Fibroblast of the aortic adventitia (primary cell): ENCODE results near the gene WWC1. TPM values are rescaled to one million over a fixed set of nuclear protein-coding genes. Genes with fewer than 3 reads are reported as not detected.

Source experiments
- DNase-seq: peaks from one replicate; pipeline ENCODE4 v3.0.0-alpha.2; 2010; ENCODE audit warnings: low read depth
- H3K4me3 ChIP-seq: 2 replicates; pipeline ENCODE4 v1.5.1; 2011; ENCODE audit warnings: low read depth, mild to moderate bottlenecking, control low read depth, low read length, moderate library complexity
- CTCF ChIP-seq: IDR thresholded peaks from 2 replicates; pipeline ENCODE4 v1.5.1; 2011; ENCODE audit warnings: mild to moderate bottlenecking, low read length, control low read depth, inconsistent platforms; ENCODE audit not compliant: insufficient read depth
- total RNA-seq: library from RNA; depleted of rRNA; stranded (reverse); fragments of >200 nt; gene quantifications from 2 replicates; pipeline ENCODE4 v1.2.3, GENCODE V29; 2012; ENCODE audit warnings: low replicate concordance

WWC1 gene
- total RNA-seq, 1 donor: 0.45 TPM

DNA sequence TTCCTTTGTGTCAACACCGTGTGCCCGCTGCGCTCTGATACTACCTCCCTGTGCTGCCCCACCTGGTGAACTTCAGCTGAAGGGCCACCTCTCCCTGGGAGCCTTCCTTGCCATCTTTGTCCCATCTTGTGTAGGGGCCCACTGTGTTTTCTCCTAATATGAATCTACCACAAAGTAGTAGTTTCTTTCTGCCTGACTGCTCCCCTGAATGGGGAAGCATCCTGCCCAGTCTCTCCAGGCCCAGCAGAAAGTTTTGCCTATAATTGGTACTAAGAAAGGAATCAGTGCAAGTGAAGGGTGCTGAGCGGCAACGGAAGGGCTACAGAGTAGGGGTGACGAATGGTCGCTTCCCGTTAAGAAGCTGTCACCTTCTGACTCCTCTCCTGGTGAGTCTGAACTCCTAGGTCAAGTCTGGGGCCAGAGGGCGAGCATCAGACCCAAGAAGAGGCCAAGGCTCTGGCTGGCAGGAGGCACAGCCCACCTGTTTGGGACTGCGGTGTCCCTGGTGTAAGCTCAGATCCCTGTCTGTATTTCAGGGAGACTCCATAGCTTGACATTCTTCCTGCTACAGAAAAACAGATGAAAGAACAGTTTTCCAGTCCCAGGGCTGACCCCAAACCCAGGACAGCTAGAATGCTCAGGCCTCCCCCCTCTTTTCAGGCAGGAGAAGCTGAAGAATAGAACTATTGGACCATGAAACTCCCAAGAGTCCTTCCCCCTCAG lies 24.1 kb downstream of the WWC1 start:
- no peak for TF ChIP-seq CTCF
- H3K4me3 ChIP-seq: no peak overlapping the region
- DNase-seq: no peak

- no peak for TF ChIP-seq CTCF
- DNase-seq: no peak
- no peak overlapping the region for H3K4me3 ChIP-seq
Observed at GRCh38 chr5:168316139-168316578, 24.7 kb downstream of the WWC1 start.

DNA sequence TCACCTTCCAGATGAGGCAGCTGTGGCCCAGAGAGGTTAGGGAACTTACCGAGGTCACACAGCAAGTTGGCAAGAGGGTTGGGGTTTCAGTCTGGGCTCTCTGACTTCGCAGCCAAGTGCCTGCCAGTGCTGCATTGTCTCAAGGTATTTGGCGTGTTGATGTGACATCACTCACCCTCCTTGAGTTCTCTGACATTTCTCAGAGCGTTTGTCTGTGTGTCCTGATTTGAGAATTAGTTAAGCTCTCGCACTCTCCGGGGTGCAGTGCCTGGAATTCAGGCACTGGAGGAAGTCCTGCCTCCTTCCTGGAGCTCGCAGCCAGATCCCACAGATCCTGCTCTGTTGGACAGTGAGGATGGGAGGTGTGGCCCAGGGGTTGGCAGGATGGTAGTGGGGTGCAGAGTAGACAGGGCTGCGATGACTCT lies 25.7 kb downstream of the WWC1 start:
- DNase-seq: no peak
- no peak for TF ChIP-seq CTCF
- H3K4me3 ChIP-seq: no peak overlapping the region

DNA sequence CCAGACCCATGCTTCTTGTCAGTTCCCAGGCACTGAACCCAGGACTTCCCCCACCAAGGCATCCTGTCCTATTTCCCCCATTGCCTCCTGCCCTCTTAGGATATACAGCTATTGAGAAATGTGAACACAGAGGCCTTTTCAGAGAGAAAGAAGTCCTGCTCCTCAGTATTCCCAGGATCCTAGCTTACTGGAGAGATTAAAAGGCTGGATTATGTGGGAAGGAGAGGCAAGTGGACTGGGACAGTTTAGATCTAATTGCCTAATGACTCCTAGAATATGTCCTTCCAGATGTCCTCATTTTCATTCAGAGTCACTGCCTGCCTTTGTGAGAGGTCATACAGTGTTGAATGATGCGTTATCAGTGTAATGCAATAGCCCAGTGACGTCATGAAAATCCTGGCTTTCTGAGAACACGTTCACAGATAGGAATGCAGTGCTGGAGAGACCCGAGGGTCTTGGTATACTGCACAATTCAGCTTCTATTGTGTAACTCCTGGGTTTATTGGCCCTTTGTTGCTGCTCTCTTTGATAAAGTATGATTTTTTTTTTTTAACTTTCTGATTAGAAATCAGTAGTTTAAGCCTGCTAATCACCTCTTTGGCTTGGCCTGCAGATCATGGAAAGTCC lies 26.2 kb downstream of the WWC1 start:
- H3K4me3 ChIP-seq: no peak overlapping the region
- no peak for TF ChIP-seq CTCF
- DNase-seq: peak; percentile 98

DNA sequence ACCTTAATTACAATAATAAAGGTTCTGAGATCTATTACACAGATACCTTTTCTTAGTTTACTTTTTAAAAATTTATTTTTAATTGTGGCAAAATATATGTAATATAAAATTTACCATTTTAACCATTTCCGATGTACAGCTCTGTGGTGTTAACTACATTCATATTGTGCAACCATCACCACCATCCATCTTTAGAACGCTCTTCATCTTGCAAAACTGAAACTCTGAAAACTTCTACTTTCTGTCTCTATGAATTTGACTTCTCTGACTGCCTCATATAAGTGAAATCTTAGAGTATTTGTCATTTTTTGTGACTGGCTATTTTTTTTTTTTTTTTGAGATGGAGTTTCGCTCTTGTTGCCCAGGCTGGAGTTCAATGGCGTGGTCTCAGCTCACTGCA lies 26.8 kb downstream of the WWC1 start:
- no peak overlapping the region for H3K4me3 ChIP-seq
- no peak for DNase-seq
- no peak for TF ChIP-seq CTCF

GRCh38 chr5:168319774-168320173 lies 28.3 kb downstream of the WWC1 start:
- no peak for TF ChIP-seq CTCF
- DNase-seq: no peak
- H3K4me3 ChIP-seq: no peak overlapping the region
